Measurements from ENCODE around the gene OTX1. TPM values are rescaled to one million over a fixed set of nuclear protein-coding genes. Genes with fewer than 3 reads are reported as not detected.

OTX1 gene
- total and polyA plus RNA-seq, 2 of the 8 experiments (the other 6 are each of a cell fraction or from before 2014, with no cell fraction given): 0.24 to 3.3 TPM

GRCh38 chr2:63044362-63045327 lies 6.0 kb upstream of the OTX1 start:
- peak overlapping the region; percentile 26 to 74 (median 42) for H3K4me3 ChIP-seq (ENCODE audit: extremely low read depth in 1 of 4, insufficient read depth in 2 of 4, low read depth in 3 of 4, low read length in 4 of 4)
- POLR2A ChIA-PET (ENCODE audit: partially characterized antibody): interaction anchor here (0.6 to 6.8 kb wide), 6 partner anchors 9 to 797 kb away, joined by 3 to 32 read pairs (median 4); partner anchors contain the start of gene UGP2
- TF ChIP-seq SUZ12 (IDR thresholded peaks at IDR 0.05; ENCODE audit: low read length) (peak; percentile 44; the same call in 1 of the 2 replicates), JUND (IDR thresholded peaks at IDR 0.05; ENCODE audit: low read length) (no peak), KDM4A (IDR thresholded peaks at IDR 0.05; ENCODE audit: low read depth, low read length, severe bottlenecking) (peak; percentile 54), RAD21 (IDR thresholded peaks at IDR 0.05 in 1 of 2, conservative IDR thresholded peaks at IDR 0.05 in 1 of 2; ENCODE audit: low read depth in 2 of 2, low read length in 2 of 2) (no peak), NANOG (IDR thresholded peaks at IDR 0.05; ENCODE audit: insufficient read depth, low read depth, low read length, poor library complexity, severe bottlenecking) (peak; percentile 37), KDM1A (IDR thresholded peaks at IDR 0.05; ENCODE audit: borderline replicate concordance, low read length) (peak; percentile 92), CHD1 (IDR thresholded peaks at IDR 0.05; ENCODE audit: low read depth, low read length) (no peak), TEAD4 (IDR thresholded peaks at IDR 0.05; ENCODE audit: low read depth, low read length) (no peak), BCL11A (IDR thresholded peaks at IDR 0.05; ENCODE audit: low read depth in 2 of 2, low read length in 2 of 2) (no peak)

More at GRCh38 chr2:63044362-63045327, 6.0 kb upstream of the OTX1 start:
- FAIRE-seq: peak; percentile 96
- peak overlapping the region; percentile 72; the same call in 1 of the 2 replicates for H2BK5ac ChIP-seq (ENCODE audit: low read depth, low read length)
- peaks cover 22% of the 10 kb centered on the region for H3K23me2 ChIP-seq (ENCODE audit: low read depth, low read length)
- H3K36me3 ChIP-seq (ENCODE audit: control insufficient read depth in 2 of 4, insufficient read depth in 4 of 4, low read length in 3 of 4): no peaks in the 10 kb centered on the region
- no peak overlapping the region for H4K8ac ChIP-seq (ENCODE audit: extremely low read depth, insufficient read depth, low read length)
- peak overlapping the region; percentile 93 for H4K91ac ChIP-seq (replicated peaks; ENCODE audit: insufficient read length, low read length)
- WGBS, 2 experiments (ENCODE audit: extremely low coverage in 1 of 2, insufficient coverage in 1 of 2, insufficient read length in 1 of 2, insufficient replicate concordance in 2 of 2, low coverage in 1 of 2, low lambda C conversion rate in 2 of 2, missing lambda C conversion rate in 1 of 2): 5% methylated on average over 31 of the region's 36 CpGs; no CpG with 5 or more reads in 1 of the 2 experiments
- no peak overlapping the region for H3K14ac ChIP-seq (ENCODE audit: insufficient read length)
- H4K20me1 ChIP-seq (replicated peaks in 1 of 2; ENCODE audit: control insufficient read depth in 1 of 2, insufficient read depth in 2 of 2, low read length in 2 of 2): no peaks in the 10 kb centered on the region
- peak overlapping the region; percentile 80 for H3K18ac ChIP-seq (ENCODE audit: extremely low read depth, low read length)
- no peaks in the 10 kb centered on the region for H3K79me1 ChIP-seq (ENCODE audit: low read depth, low read length)
- H3K79me2 ChIP-seq (ENCODE audit: control insufficient read depth in 1 of 2, insufficient read depth in 2 of 2, low read length in 2 of 2): no peaks in the 10 kb centered on the region
- peak overlapping the region; percentile 83 to 86 for H3K4me2 ChIP-seq (ENCODE audit: insufficient read depth in 1 of 2, low read depth in 2 of 2, low read length in 2 of 2)
- H3K9ac ChIP-seq (replicated peaks in 1 of 4; ENCODE audit: extremely low read depth in 1 of 4, low read depth in 3 of 4, low read length in 3 of 4): 0 out of 7 replicates have a peak overlapping the region, but pooled peaks of 1 of the 4 experiments have one; percentile 4
- H2BK120ac ChIP-seq (replicated peaks; ENCODE audit: low read depth, low read length): peak overlapping the region; percentile 24
- peak overlapping the region; percentile 76 for H2AK5ac ChIP-seq (ENCODE audit: low read depth, low read length)
- no peak overlapping the region for H3K23ac ChIP-seq (ENCODE audit: insufficient read length)
- H3K27ac ChIP-seq (ENCODE audit: low read depth, low read length): peak overlapping the region; percentile 32; the same call in 1 of the 2 replicates
- peak in 1 of 2 experiments; percentile 82 for DNase-seq (ENCODE audit: low read depth in 1 of 2, low spot score in 2 of 2)
- CTCF ChIA-PET (ENCODE audit: partially characterized antibody): interaction anchor here (7.9 kb wide), 1 partner anchor 10 kb away, joined by 50 read pairs; no protein-coding TSS in a partner anchor
- peaks cover 7 to 32% (median 16%) of the 10 kb centered on the region in 4 experiments for H3K4me1 ChIP-seq (replicated peaks in 1 of 4; ENCODE audit: control insufficient read depth in 3 of 4, insufficient read depth in 4 of 4, low read length in 3 of 4)
- peak overlapping the region; percentile 97 for H2BK20ac ChIP-seq (ENCODE audit: low read length)
- H3K4ac ChIP-seq (replicated peaks; ENCODE audit: insufficient read length, low read depth, low read length): peak overlapping the region; percentile 0
- H3K9me3 ChIP-seq (ENCODE audit: insufficient read depth in 2 of 2, low read depth in 1 of 2, low read length in 1 of 2): no peaks in the 10 kb centered on the region
- peak overlapping the region; percentile 56 for H4K5ac ChIP-seq (ENCODE audit: insufficient read length, low read depth, low read length)
- H2AFZ ChIP-seq (ENCODE audit: low read length): no peak overlapping the region; the same call in 1 of the 2 replicates
- no peak overlapping the region for H3K56ac ChIP-seq (replicated peaks; ENCODE audit: insufficient read length, low read depth, low read length)
- no peak overlapping the region; the same call in 1 of the 2 replicates for H2BK15ac ChIP-seq (ENCODE audit: low read length)
- H2BK12ac ChIP-seq (ENCODE audit: low read depth, low read length): peak overlapping the region; percentile 97
- peaks cover 0 to 46% (median 33%) of the 10 kb centered on the region in 4 experiments; a peak in 5 of 7 replicates for H3K27me3 ChIP-seq (replicated peaks in 1 of 4; ENCODE audit: control insufficient read depth in 3 of 4, extremely low read depth in 1 of 4, insufficient read depth in 3 of 4, low read length in 3 of 4)

Measured in H1 (cell line).